Pancreas (tissue), 10 donors: Measurements from ENCODE around the gene MRTFB. TPM values are rescaled to one million over a fixed set of nuclear protein-coding genes. Genes with fewer than 3 reads are reported as not detected.
"Not testable (repeated sequence)": the region's sequence is repeated elsewhere in the genome, so short reads cannot be mapped to it uniquely, and the experiment has no call there.

Experiments
- ATAC-seq, 4 donors: fragments of 200-7000 bp; cut with Tn5 transposase; one replicate each; pipeline versions ENCODE4 v1.8.0 to v1.9.1; 2020; ENCODE audit warnings: mild to moderate bottlenecking in 4 of 4, moderate library complexity in 4 of 4
- DNase-seq, 6 donors: peaks; one replicate each; pipeline ENCODE4 v3.0.0-alpha.2; 2020
- FAIRE-seq: peaks from 2 replicates; lab custom pipeline; 2012; peaks lifted over from hg19 to GRCh38; lab: Jason Lieb, UNC
- H3K27ac ChIP-seq, 4 donors: fragments of 200-600 bp; sonication (generic); 1 replicate in 3 of 4; 2 replicates in 1 of 4; pipeline versions ENCODE4 v1.5.0 to v1.8.0; 2020
- H3K27me3 ChIP-seq, 4 donors: fragments of 200-600 bp; one replicate each; pipeline ENCODE4 v1.8.0; 2021
- H3K36me3 ChIP-seq, 3 donors: fragments of 200-600 bp; sonication (generic) in 1 of 3; one replicate each; pipeline versions ENCODE4 v1.5.0 to v1.8.0; 2020 to 2021
- H3K4me1 ChIP-seq, 3 donors: fragments of 200-600 bp; one replicate each; pipeline ENCODE4 v1.8.0; 2021
- H3K4me3 ChIP-seq, 4 donors: fragments of 200-600 bp; sonication (generic) in 2 of 4; one replicate each; pipeline versions ENCODE4 v1.5.0 to v1.8.0; 2020 to 2021
- H3K9me3 ChIP-seq, 4 donors: fragments of 200-600 bp; one replicate each; pipeline ENCODE4 v1.8.0; 2021
- WGBS, 2 donors: extraction: QIAGEN DNeasy Blood & Tissue Kit; methylation state at CpG; one replicate each; pipeline ENCODE4 v1.1.7; 2013; 5-methylcytosine and 5-hydroxymethylcytosine counted together
- intact Hi-C, 3 donors: fragments of 100-400 bp; cut with DNase I; formaldehyde crosslinking; loops; one replicate each; pipeline versions ENCODE4 v1.11.1 to v1.14.2; 2022
- polyA plus RNA-seq, 2 donors: library from polyadenylated mRNA; stranded (reverse); fragments of 200-250 nt; gene quantifications; one replicate each; pipeline ENCODE4 v1.2.3, GENCODE V29; 2013
- total RNA-seq, 6 donors: library from RNA; stranded (reverse); fragmentation: NEBNext Ultra II Directional in 4 of 6; extraction: Animal tissue kit (Norgen Biotek cat#: 25700) in 4 of 6; gene quantifications; one replicate each; pipeline versions ENCODE4 v1.2.1 to v1.2.4, GENCODE V29; 2021 to 2023
- TF ChIP-seq, protein P1 (sequence below), 4 donors: fragments of 200-600 bp; sonication (generic) in 3 of 4; IDR thresholded peaks; one replicate each; pipeline versions ENCODE4 v1.5.0 to v1.8.0; 2021; ENCODE audit warnings: antibody characterized with exemption in 4 of 4
- donor health status: healthy with polysubstance abuse.
- donor health status: DM: no; HTN: no; CAD: no; lungs with moderate emphysema.
- donor health status: DM: no; HTN: no; CAD: no.
- donor health status: control.
- donor health status: control.
- donor health status: Bipolar disorder and iron deficiency.
- donor health status: DM: yes; HTN: yes; CAD: no.
- donor health status: DM: no; HTN: no; CAD: no.
- donor health status: DM: no; HTN: no; CAD: no.
- donor health status: DM: yes; HTN: yes; CAD: no.

MRTFB gene
- total and polyA plus RNA-seq, 8 donors = 8.7 to 36.6 (median 24.4) TPM

DNA sequence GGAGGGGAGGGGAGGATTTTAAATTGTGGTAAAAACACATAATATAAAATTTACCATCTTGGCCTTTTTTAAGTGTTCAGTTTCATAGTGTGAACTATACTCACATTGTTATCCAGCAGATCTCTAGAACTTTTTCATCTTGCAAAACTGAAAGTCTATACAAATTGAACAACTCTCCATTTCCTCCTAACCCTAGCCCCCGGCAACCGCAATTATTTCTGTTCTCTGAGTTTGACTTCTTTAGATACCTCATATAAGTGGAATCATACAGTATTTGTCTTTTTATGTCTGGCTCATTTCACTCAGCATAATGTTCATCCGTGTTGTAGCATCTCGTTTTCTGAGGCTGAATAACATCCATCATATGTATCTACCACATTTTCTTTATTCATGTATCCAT lies 30.0 kb upstream of the MRTFB start:
- H3K9me3 ChIP-seq = no peaks in the 10 kb centered on the region
- H3K4me3 ChIP-seq = no peak overlapping the region
- WGBS, 2 donors = 79 to 81% methylated on average over 4 of the region's 4 CpGs
- no peaks in the 10 kb centered on the region for H3K4me1 ChIP-seq
- no peak for DNase-seq
- no peak for ATAC-seq
- no peaks in the 10 kb centered on the region for H3K27me3 ChIP-seq
- FAIRE-seq = no peak
- intact Hi-C loops = no loop called here
- no peak overlapping the region for H3K27ac ChIP-seq
- no peaks in the 10 kb centered on the region for H3K36me3 ChIP-seq
- TF ChIP-seq, protein P1, sequence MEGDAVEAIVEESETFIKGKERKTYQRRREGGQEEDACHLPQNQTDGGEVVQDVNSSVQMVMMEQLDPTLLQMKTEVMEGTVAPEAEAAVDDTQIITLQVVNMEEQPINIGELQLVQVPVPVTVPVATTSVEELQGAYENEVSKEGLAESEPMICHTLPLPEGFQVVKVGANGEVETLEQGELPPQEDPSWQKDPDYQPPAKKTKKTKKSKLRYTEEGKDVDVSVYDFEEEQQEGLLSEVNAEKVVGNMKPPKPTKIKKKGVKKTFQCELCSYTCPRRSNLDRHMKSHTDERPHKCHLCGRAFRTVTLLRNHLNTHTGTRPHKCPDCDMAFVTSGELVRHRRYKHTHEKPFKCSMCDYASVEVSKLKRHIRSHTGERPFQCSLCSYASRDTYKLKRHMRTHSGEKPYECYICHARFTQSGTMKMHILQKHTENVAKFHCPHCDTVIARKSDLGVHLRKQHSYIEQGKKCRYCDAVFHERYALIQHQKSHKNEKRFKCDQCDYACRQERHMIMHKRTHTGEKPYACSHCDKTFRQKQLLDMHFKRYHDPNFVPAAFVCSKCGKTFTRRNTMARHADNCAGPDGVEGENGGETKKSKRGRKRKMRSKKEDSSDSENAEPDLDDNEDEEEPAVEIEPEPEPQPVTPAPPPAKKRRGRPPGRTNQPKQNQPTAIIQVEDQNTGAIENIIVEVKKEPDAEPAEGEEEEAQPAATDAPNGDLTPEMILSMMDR (IDR thresholded peaks at IDR 0.05) = no peak

- FAIRE-seq (no peak), ATAC-seq (no peak), DNase-seq (no peak)
- Histone ChIP-seq H3K4me1 (no peaks in the 10 kb centered on the region), H3K36me3 (no peaks in the 10 kb centered on the region), H3K9me3 (no peaks in the 10 kb centered on the region), H3K27ac (no peak overlapping the region), H3K27me3 (no peaks in the 10 kb centered on the region), H3K4me3 (no peak overlapping the region)
- intact Hi-C loops = no loop called here
- TF ChIP-seq, protein P1 (IDR thresholded peaks at IDR 0.05) = no peak
- WGBS, 2 donors = 81 to 86% methylated on average over 10 of the region's 10 CpGs
These were observed 28.4 kb upstream of the MRTFB start for GRCh38 chr16:14042706-14043105.

- H3K9me3 ChIP-seq = no peaks in the 10 kb centered on the region
- no peaks in the 10 kb centered on the region for H3K27me3 ChIP-seq
- no peak overlapping the region for H3K4me3 ChIP-seq
- TF ChIP-seq, protein P1 (IDR thresholded peaks at IDR 0.05) = no peak
- H3K27ac ChIP-seq = no peak overlapping the region
- WGBS, 2 donors = 87 to 89% methylated on average over 6 of the region's 6 CpGs
- no peak for FAIRE-seq
- H3K4me1 ChIP-seq = no peaks in the 10 kb centered on the region
- no peaks in the 10 kb centered on the region for H3K36me3 ChIP-seq
- DNase-seq = no peak
- no peak for ATAC-seq
- intact Hi-C loops = no loop called here
These were observed 27.8 kb upstream of the MRTFB start for GRCh38 chr16:14043278-14043677.

DNA sequence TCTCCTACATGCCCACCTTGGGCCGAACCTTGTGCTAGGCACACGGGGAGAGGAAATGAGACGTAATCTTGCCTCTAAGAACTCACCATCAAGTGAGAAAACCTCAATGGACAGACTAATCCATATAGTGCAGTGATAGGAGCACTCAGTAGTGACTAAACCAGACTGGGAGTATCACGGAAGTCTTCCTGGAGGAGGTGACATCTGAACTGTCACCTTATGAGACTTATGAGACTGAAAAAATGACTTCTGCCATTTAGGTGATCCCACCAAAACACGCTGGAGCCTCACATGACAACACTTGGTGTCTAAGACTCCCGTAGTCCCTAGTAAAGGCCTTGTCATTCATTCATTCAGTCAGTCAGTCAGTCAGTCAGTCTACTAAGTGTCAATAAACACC lies 27.3 kb upstream of the MRTFB start:
- FAIRE-seq = no peak

GRCh38 chr16:14047121-14047859 lies 23.8 kb upstream of the MRTFB start:
- H3K4me1 ChIP-seq, H3K9me3 ChIP-seq, H3K4me3 ChIP-seq, DNase-seq, FAIRE-seq, ATAC-seq, H3K36me3 ChIP-seq, intact Hi-C loops, H3K27ac ChIP-seq, H3K27me3 ChIP-seq: not testable (repeated sequence)
- WGBS, 2 donors = 91 to 93% methylated on average over 6 of the region's 6 CpGs

More for the DNA sequence above, 27.3 kb upstream of the MRTFB start:
- intact Hi-C loops = no loop called here
- ATAC-seq = no peak
- Histone ChIP-seq H3K27me3 (no peaks in the 10 kb centered on the region), H3K27ac (no peak overlapping the region), H3K36me3 (no peaks in the 10 kb centered on the region), H3K4me1 (no peaks in the 10 kb centered on the region), H3K9me3 (no peaks in the 10 kb centered on the region), H3K4me3 (no peak overlapping the region)
- TF ChIP-seq, protein P1 (IDR thresholded peaks at IDR 0.05) = no peak
- WGBS, 2 donors = 94 to 97% methylated on average over 6 of the region's 6 CpGs
- no peak for DNase-seq
